CD1c-positive myeloid dendritic cell (primary cell): ENCODE measurements around the gene MMP24OS.

Experiments used
- DNase-seq: peaks from one replicate; pipeline ENCODE4 v3.0.0-alpha.2; 2016; ENCODE audit errors: extremely low spot score

The MMP24OS gene

DNA sequence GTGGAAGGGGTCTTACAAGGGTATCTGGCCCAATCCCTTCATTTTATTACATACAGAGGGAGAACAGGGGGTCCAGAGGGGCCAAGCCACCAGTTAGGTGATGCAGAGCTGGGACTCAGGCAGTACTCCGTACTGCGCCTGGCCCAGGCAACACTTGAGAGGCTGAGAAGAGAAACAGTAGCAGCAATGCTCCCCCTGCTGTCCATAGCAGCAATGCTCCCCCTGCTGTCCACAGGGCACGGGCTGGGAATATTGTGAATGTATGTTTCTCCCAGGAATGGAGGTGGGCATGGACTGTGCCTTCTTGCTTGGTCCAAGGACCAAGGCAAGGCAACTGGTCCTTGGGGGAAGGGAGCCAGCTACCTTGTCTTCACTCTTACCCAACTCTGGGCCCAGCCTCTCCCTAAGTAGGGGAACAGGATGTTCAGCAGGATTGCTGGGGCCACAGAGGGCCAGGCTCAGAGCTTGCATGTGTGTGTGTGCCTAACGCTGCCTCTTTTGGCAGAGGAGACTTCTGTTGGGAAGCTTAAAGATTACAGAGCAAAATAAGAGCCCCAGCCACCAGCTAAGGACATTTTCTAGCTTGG, 29.1 kb upstream of the MMP24OS start:
- peak; percentile 40 for DNase-seq

DNA sequence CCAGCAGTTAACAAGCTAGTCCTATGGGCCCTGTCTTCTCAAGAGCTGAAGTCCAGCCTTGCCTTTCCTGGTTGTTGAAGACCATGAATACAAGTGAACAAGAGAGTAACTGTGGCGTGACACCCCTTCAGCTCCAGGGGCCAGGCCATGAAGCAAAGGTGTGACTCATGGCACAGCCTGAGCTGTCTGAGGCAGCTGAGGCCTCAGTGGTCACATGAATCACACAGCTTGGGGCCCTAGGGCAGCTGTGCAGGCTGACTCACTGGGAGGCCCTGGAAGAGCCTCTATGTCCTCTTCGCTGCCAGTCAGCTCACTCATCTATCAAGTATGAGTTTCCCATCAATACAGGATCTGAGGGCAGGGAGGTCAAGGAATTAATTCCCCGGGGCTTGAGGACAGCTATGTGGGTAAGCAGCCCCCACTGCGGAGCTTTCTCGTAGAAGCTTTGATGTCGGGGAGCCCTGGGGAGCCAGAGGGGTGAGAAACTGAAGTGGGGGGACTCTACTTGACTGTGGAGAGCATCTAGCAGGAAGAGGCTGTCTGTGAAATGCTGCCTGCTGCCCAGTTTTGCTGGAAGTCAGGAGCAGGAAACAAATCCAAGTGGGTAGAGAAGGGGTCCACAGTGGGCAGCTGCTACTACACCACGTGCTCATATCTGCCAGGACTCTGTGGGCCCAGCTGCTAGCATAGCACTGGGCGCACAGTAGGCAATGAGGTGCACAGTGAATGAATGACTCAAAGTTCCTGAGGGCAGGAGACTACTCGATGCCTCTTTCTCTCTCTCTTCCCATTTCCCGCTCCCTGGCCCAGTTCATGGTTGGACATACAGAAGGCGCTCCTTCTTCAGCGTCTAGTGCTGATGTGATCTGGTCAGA, 28.0 kb upstream of the MMP24OS start:
- DNase-seq: peak; percentile 64

DNA sequence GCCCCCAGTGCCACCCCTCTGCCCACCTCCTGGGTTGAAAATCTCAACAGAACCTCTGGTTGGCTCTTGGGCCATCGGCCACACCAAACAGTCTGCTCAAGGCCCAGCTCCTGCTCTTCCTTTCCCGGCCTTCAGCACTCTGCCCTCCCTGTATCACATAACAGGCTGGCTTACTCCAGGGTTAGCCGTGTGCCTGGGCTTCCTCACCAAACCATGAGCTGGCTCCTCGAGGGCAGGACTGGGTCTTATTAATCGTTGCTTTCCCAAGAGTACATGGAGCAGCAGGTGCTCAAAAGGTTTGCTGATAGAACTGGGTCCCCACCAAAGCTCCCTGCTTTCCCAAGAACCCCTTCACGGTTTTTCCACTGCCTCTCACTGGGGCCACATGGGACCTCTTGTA, 27.0 kb upstream of the MMP24OS start:
- no peak for DNase-seq

DNA sequence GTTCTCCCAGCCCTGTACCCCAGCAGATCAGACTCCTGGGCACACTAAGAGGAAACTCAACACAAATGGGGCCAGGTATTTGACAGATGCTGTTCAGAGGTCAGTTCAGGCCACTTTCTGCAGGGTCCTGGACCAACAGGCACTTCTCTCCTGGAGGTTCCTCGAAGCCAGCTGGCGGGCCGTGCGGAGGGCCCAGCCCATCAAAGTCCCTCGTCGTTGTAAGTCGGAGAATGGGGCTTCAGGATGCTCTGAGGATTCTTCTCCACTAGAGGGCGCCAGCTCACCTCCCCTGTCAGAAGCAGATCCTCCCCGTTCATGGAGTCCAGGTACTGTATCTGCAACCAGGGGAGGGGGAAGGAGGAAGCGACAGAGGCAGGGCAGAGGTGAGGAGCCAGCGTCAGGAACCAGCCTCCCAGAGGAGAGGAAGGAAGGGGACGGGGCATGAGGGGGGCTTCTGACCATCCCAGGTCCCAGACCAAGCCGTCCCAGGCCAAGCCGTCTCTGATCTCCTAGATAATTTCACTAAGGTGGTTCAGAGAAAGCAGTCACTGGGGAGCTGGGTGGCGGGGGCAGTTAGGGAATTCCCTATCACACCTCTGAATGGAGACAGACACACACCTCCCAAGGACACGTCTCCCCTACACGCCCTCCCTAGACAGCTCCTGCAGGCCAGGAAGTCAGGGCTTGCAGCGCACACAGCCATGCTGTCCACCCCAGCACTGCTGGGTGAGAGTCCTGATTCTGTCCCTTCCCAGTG, 26.0 kb upstream of the MMP24OS start:
- peak; percentile 90 for DNase-seq

DNA sequence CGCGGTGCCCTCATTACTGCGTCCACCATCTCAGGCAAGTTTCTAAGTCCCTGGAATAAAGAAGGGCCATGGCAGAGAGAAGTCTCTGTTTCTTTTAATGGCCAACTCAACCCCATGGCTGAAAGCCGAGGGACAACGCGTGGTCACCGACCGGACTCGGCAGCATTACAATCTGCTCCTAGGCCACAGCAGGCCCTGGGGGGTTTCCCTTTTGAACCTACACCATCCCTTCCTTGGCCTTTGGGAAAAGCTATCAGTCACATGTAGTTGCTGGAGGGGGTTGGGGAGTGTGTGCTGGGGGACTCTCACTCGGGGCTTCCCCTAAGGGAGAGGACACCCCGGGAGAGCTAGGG, 25.4 kb upstream of the MMP24OS start:
- no peak for DNase-seq

DNA sequence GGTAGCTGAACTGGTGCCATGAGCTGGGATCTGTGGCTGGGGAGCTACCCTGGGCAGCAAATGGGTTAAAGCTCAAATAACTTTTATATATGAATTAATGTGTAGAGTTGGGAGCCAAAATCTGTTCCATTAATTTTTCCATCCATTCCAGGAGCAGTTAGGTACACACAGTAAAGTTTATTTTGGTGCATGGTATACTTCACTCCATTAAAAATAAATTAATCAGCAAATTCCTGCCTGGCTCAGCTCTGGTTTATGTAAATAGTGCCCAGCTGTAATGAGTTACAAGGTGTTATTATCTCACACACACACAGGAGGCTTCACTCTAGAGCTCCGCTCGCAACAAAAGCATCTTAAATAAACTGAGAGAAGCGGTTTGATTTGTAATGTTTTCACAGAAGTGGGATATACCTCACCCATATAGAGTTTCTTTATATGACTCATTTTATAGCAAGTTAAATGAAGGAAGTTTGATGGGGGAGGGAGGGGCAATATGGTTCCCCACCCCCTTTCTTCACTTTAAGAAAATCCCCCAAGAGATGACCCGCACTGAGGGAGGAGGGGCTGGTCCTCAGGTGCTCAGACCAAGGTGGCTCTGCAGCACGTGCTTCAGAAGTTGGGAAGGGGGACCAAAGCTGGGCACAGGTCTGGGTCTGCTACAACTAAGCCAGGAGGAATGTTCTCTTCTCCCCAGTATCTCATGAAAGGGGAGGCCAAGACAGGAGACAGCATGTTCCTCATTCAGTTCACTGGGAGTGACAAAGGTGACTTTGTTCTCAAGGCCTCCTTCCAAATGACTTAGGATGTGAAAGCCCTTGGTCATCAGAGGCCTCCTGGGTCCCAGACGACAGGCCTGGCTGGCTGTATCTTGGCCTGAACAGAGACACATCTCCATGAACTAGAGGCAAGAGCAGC, 24.8 kb upstream of the MMP24OS start:
- DNase-seq: no peak

DNA sequence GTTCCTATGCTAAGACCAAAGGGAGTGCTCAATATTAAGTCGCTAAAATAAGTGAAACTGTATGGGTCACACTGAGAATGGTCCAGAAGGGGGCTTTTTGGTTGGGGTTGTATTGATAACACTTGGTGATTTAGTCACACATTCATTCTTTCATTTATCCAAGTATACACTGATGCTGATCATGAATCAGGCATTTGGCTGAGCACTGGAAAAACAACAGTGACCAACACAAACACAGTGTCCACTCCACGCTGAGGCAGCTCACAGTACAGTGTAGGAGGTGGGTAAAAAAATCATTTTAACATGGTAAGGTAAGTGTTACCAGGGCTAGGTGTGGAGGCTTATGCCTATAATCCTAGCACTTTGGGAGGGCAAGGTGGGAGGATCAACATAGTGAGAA, 23.5 kb upstream of the MMP24OS start:
- DNase-seq: no peak

DNA sequence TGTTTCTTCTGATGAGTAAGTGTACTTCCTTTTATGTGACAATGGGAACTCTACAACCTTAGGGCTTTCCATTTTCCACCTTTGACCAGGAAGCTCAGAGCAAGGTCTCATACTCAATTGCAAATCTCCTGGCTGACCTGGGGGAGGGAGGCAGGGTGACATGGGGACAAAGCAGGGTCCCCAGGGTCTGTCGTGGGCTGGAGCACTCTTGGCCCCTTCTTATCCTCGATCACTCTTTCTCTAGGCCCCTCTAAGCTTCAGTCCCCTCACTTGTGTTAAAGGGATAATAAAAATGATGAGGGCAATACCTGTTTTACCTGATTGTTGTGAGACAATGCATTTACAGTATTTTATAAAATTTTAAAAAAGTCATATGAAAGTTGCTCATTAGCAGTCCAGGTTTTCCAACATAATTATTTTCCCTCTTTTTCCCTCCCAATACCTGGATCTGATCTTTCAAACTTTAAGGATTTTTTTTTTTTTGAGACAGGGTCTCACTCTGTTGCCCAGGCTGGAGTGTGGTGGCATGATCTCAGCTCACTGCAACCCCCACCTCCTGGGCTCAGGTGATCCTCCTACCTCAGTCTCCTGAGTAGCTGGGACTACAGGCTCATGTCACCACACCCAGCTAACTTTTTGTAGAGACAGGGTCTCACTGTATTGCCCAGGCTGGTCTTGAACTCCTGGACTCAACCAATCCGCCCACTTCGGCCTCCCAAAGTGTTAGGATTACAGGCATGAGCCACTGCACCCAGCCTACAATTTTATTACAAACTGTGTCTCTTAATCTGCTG, 22.7 kb upstream of the MMP24OS start:
- DNase-seq: no peak

DNA sequence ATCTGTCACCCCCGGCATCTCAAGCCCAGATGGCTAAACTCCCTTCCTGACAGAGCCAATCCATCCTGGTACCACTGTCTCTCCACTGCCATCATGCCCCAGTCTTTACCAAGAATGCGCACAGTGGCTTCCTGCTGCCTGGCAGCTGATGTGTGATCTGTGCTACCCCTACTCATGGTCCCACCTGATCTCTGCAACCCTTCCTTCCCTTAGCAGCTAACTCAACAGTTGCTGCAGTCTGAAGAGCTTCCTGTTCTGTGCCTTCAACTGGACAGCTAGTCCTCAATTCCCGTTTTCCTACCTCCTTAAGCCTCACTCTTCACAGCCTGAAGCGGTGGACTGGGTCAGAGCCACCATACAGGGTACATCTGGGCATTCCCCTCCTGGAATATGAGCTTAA, 21.9 kb upstream of the MMP24OS start:
- no peak for DNase-seq

DNA sequence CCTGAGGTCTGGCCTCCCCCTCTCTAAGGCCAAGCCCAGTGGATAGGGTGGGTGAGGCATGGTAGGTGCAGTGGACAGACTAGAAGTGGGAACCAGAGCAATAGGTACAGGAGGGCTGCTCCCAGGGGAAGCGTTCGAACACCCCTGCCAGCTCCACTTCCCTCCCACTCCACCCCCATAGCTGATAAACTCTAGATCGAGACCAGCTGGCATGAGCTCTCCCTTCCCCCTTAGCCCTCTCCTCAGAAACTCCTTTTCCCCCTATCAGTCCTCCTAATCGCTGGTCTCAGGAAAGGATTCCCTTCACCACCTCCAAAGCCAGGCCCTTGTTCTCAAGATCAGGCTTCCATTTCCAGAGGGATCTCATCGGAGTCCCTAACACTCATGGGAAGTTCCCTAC, 20.3 kb upstream of the MMP24OS start:
- DNase-seq: no peak

DNA sequence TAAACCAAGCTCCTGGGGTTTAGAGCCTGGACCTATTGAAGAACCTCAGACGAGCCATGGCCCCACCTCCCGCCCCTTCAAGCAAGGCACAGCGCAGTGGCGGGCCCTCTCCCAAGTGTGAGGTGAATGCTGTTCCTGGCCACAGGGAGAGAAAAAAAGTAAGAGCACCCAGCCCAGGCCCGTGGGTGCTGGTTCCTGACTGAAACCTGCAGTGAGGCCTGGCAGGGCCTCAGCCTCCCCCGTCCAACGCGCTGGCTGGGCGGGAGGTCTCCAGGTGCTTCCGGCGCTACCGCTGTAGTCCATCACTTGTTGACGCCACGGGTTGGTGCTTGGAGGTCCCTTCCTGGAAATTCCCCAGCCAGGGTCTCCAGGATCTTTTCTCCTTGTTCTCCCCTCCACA, 19.8 kb upstream of the MMP24OS start:
- DNase-seq: no peak

DNA sequence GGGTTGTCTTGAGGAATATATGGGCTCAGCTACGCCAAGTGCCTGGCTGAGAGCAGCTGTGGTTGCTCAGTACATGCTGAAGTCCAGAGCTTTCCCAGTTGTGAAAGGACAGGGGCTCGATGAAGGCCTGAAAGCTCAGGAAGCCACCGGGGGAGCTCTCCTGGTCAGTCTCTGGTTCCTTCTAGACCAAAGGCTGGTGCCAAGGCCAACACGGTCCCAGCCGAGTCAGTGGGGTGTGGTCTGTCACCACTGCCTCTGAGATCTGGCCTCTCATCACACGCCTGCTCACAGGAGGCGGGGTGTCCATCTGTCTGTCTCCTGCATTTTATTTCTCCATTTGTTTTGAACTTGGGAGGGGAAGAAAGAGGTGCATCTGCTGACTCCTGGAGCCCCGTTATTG, 19.2 kb upstream of the MMP24OS start:
- DNase-seq: no peak

DNA sequence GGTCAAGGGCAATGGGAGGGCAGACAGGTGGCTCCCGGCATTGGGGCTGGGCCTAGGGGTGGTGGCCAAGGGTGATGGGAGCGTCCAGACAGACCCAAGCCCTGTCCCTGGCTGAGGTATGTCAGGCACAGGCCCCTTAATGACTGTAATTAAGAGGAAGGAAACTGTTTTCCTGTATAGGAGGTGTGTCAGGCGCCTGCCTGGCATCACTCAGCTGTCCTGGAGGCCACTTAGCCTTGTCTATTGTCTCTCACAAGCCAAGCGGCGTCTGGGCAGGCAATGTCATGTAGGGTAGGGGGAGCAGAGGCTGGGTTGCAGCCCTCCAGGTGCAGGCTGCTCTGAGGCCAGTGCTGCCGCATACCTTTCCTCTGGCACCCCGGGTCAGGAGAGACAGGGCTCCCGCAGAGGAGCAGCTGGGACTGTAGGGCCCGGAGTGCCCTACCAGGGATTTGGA, 18.2 kb upstream of the MMP24OS start:
- DNase-seq: no peak

DNA sequence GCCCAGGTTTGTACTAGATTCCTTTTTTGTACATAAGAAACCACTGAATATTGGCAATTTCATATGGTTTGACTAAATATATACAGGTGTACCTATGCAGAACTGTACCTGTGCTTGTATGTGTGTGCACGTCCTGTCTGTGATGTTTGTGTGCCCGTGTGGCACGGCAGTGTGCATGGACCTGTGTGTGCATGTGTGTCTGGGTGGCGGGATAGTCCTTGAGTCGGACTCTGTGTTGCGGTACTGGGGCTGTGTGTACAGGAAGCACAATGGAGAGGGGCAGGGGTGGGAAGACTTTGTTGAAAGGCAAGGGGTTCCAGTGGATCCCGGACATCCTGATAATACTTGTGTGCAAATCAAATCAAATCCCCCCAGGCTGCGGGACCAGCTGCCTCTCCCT, 17.8 kb upstream of the MMP24OS start:
- DNase-seq: no peak

DNA sequence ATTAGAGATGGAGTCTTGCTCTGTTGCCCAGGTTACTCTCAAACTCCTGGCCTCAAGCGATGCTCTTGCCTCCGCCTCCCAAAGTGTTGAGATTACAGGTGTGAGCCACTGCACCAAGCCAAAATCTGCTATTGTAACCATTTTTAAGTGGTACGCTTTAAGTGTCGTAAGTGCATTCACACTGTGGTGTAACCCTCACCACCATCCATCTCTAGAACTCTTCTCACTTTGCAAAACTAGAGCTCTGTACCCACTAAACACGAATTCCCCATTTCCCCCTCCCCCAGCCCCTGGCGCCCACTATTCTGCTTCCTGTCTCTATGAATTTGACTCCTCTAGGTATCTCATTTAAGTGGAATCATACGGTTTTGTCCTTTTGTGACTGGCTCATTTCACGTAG, 17.1 kb upstream of the MMP24OS start:
- DNase-seq: no peak

DNA sequence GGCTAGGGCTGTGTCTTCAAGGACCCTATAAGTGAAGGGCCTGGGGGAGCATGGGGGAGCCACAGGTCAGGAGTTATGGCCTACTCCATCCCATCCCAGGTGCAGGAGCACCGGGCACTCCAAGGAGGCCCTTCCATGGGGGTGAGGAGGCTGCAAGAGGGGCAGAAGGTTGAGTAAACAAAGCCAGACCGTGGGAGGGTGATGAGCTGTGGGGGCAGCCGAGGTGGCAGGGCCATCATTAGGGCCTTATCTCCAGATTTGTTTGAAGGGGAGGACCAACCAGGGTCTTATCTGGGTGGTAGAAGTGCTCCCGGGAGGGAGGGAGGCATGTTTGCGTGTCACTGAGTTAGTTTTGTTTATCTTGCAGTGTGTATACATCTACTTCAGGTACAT, 16.4 kb upstream of the MMP24OS start:
- DNase-seq: no peak

DNA sequence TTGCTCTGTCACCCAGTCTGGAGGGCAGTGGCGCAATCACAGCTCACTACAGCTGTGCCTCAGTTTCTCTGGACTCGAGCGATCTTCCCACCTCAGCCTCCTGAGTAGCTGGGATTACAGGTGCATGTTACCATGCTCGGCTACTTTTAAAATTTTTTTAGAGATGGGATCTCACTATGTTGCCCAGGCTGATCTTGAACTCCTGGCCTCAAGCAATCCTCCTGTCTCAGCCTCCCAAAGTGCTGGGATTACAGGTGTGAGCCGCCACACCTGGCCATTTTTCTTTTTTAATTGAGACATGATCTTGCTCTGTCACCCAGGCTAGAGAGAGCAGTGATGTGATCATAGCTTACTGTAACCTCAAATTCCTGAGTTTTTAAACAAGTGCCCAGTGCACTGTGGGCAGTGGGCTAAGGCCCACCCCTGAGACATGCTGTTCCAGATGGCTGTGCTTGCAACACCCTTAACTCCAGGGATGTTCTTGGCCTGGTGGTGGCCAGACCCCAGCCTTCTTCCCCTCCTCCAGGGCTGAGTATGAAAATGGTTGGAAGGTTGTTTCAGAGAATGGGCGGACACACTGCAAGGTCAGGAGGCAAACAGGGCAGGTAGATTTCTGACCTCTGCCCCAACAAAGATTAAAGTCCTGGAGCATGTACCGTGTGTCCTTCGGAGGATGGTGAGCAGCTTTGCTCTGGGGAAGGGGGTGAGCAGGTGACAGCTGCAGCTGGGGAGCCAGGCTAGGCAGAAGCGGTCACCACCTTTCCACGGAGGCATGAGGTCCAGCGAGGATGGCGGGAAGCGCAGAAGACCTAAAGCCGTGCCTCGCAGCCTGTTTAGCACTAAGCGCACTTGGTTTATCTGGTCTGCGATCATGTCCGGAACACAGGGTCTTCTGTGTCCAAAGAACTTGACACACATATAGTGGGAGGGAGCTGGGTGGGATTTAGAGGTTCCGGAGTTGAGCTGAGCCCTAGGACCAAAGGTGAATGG, 15.7 kb upstream of the MMP24OS start:
- no peak for DNase-seq

DNA sequence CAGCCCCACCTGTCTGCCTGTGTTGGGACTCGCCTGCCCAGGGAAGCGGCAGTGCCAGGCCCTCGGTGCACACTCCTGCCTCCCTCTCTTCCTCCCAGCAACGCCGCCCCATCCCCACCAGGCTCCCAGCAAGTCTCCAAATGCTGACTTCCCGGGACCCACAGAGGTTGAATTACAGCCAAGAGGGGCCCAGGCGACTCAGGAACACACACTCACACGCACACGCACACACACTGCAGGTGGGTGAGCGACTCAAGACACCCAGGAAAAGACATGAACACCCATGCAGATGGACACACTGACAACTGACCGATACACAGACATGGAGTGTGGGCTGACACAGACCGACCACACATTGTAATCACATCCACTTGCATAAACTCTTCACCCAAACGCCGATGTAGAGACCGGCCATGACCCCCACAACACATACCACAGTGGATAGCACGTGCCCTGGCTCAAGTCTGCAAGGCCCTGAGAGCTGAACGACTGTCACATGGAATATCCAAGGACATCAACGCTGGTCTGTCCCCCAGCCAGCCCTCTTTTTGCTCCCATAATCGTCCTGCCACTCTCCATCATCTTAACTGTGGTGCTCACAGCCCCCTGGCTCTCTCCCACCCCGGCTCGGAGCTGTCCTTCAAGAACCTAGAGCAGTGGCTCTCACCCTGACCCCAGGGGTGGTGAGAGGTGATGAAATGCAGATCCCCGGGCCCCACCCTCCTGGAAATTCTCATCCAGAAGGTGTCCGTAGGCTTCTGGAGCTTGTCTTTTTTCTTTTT, 14.8 kb upstream of the MMP24OS start:
- no peak for DNase-seq
